Body of pancreas (tissue), 4 donors: ENCODE data around the gene SLTM.

ENCODE experiments used
- CTCF ChIP-seq, 7 experiments: fragments of 450-650 bp in 4 of 7; fragments of 200-600 bp in 3 of 7; sonication (generic) in 3 of 7; IDR thresholded peaks; one replicate each; pipeline ENCODE4 v1.5.1; 2016 to 2019; ENCODE audit warnings: antibody characterized with exemption in 7 of 7
- POLR2A ChIP-seq, 3 donors: fragments of 450-650 bp; IDR thresholded peaks; one replicate each; pipeline ENCODE4 v1.6.1; 2016; ENCODE audit warnings: antibody characterized with exemption in 3 of 3, mild to moderate bottlenecking in 2 of 3

- TF ChIP-seq CTCF (IDR thresholded peaks at IDR 0.05) (no peak), POLR2A (IDR thresholded peaks at IDR 0.05) (no peak)
Measured at GRCh38 chr15:58931987-58932588, 1.4 kb downstream of the SLTM start.
